Mucosa of descending colon (tissue), 3 donors: ENCODE data around the gene RGS7BP. TPM values are rescaled to one million over a fixed set of nuclear protein-coding genes. Genes with fewer than 3 reads are reported as not detected.

ENCODE experiments used
- ATAC-seq: fragments of 200-7000 bp; cut with Tn5 transposase; one replicate; pipeline ENCODE4 v1.9.1; 2020; ENCODE audit warnings: mild to moderate bottlenecking, moderate library complexity
- DNase-seq, 3 donors: peaks; one replicate each; pipeline ENCODE4 v3.0.0-alpha.2; 2020
- H3K36me3 ChIP-seq: fragments of 200-600 bp; one replicate; pipeline ENCODE4 v1.8.0; 2021; ENCODE audit warnings: low read depth, mild to moderate bottlenecking
- H3K4me1 ChIP-seq: fragments of 200-600 bp; one replicate; pipeline ENCODE4 v1.8.0; 2021; ENCODE audit warnings: low read depth, mild to moderate bottlenecking
- H3K4me3 ChIP-seq: fragments of 200-600 bp; one replicate; pipeline ENCODE4 v1.8.0; 2021; ENCODE audit warnings: mild to moderate bottlenecking
- H3K9me3 ChIP-seq: fragments of 200-600 bp; one replicate; pipeline ENCODE4 v1.8.0; 2021; ENCODE audit warnings: mild to moderate bottlenecking
- CTCF ChIP-seq: fragments of 200-600 bp; IDR thresholded peaks from one replicate; pipeline ENCODE4 v1.8.0; 2022; ENCODE audit warnings: antibody characterized with exemption, mild to moderate bottlenecking
- intact Hi-C, 2 donors: fragments of 100-400 bp; cut with DNase I in 1 of 2; cut with micrococcal nuclease in 1 of 2; formaldehyde crosslinking; loops; one replicate each; pipeline versions ENCODE4 v1.11.0 to v1.11.1; 2022; cut with DNase I, micrococcal nuclease
- total RNA-seq, 3 donors: library from RNA; stranded (reverse); fragmentation: NEBNext Ultra II Directional in 2 of 3; extraction: Animal tissue kit (Norgen Biotek cat#: 25700) in 2 of 3; gene quantifications; one replicate each; pipeline versions ENCODE4 v1.2.1 to v1.2.4, GENCODE V29; 2021 to 2023
- donor health status: DM: no; HTN: no; CAD: no; lungs with moderate emphysema.
- donor health status: DM: no; HTN: no; CAD: no.
- donor health status: DM: no; HTN: yes; CAD: no.

The RGS7BP gene
- total RNA-seq, 3 donors from 2014 or later = 0.38 to 1.6 (median 0.63) TPM

GRCh38 chr5:64632251-64632650 lies 126.4 kb downstream of the RGS7BP start:
- ATAC-seq (no peak), DNase-seq (no peak)
- no peak overlapping the region for H3K4me3 ChIP-seq
- no peaks in the 10 kb centered on the region for H3K36me3 ChIP-seq
- H3K4me1 ChIP-seq = no peaks in the 10 kb centered on the region
- no peaks in the 10 kb centered on the region for H3K9me3 ChIP-seq
- TF ChIP-seq CTCF = no peak
- intact Hi-C loops = loop anchor here in 1 of 2 donors (10.0 kb wide), 1 partner anchor 853 kb away; the partner anchor contains the start of gene ADAMTS6

DNA sequence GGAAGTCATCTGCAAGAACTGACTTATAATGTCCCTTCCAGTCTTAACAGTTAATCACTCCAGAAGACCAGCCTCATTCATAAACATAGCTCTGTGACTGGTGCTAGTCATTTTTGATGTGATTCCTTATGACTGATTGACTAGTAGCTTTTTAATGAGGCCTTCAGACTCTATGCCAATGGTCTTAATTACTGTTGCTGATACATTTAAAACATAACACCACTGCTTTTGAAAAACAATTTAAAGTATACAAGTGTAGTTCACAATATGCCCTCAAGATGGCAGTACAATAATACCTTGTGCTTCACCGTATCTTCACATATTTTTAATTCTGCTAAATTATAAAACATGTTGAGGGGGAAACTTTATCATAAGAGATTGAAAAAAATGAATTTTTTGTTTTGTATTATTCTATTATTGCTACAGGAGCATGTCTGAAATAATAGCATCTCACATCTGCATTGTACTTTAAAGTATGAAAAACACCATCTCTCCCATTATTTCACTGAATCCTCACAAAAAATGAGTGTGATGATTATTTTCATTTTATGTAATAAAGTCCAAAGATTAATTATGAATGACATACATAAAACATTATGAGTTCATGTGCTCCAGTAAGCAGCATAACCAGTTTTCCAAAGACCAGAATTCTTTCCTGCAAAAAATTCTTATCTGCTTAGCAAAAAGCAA lies 129.3 kb downstream of the RGS7BP start:
- ATAC-seq = peak; percentile 46
- DNase-seq = no peak
- TF ChIP-seq CTCF = peak; percentile 46
- Histone ChIP-seq H3K9me3 (no peaks in the 10 kb centered on the region), H3K4me3 (no peak overlapping the region), H3K4me1 (no peaks in the 10 kb centered on the region), H3K36me3 (no peaks in the 10 kb centered on the region)
- intact Hi-C loops = loop anchor here (2.0 to 10.0 kb wide), 3 partner anchors 147 to 850 kb away; partner anchors contain the start of gene ADAMTS6 (in 1 of the 2)

GRCh38 chr5:64637144-64637543 lies 131.3 kb downstream of the RGS7BP start:
- no peaks in the 10 kb centered on the region for H3K9me3 ChIP-seq
- intact Hi-C loops = loop anchor here in 1 of 2 donors (5.0 to 10.0 kb wide), 2 partner anchors 145 to 848 kb away; partner anchors contain the start of gene ADAMTS6
- no peaks in the 10 kb centered on the region for H3K36me3 ChIP-seq
- H3K4me3 ChIP-seq = no peak overlapping the region
- TF ChIP-seq CTCF = no peak
- DNase-seq = no peak
- no peak for ATAC-seq
- no peaks in the 10 kb centered on the region for H3K4me1 ChIP-seq

DNA sequence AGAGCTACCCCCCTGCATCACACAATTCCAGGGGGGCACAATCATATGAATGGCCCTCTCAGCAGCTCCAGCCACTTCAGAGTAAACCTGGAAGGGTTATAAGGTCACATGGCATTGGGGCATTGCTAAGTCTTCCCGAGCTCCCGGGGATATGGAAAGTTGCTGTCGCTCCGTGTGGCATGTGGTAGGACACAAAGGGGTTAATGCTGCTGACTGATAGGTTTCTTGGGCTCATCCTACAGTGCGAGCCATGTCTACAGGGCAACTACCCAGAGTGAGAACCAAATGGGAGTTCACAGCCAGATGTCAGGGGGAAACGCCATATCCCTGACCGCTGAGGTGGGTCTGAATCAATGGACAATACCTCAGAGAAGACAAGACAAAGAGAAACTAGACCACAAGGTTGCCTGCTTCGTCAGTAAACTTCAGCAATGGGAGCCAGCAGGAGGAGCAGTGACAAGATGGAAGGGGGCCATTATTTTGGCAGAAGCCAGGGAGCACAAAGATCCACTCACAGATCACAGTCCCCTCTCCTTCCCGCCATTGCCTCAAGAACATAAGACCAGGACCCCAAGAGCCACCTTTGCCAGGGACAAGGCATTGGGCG lies 132.1 kb downstream of the RGS7BP start:
- no peak for TF ChIP-seq CTCF
- Histone ChIP-seq H3K36me3 (no peaks in the 10 kb centered on the region), H3K4me1 (no peaks in the 10 kb centered on the region), H3K9me3 (no peaks in the 10 kb centered on the region), H3K4me3 (no peak overlapping the region)
- DNase-seq = no peak
- intact Hi-C loops = loop anchor here in 1 of 2 donors (5.0 to 10.0 kb wide), 2 partner anchors 144 to 847 kb away; partner anchors contain the start of gene ADAMTS6
- ATAC-seq = no peak

DNA sequence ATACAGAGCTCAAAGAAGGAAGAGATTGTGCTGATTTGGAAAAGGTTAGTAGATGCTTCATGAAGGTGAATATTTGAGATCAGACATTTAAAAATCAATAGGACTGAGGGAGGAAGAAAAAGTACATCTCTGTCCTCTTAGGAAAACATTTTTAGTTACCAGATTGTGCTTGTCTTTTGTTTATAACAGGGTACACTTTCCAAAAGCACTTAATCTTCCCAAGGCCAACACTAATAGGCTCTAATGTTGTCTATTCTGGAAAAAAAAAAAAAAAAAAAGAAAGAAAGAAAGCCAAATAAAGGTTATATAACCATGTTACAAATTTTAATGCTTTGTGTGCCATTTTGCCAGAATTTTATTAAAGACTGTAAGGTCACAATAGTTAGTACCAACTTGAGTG lies 139.0 kb downstream of the RGS7BP start:
- DNase-seq (no peak), ATAC-seq (no peak)
- no peaks in the 10 kb centered on the region for H3K36me3 ChIP-seq
- no peaks in the 10 kb centered on the region for H3K4me1 ChIP-seq
- no peak overlapping the region for H3K4me3 ChIP-seq
- H3K9me3 ChIP-seq = no peaks in the 10 kb centered on the region
- TF ChIP-seq CTCF = no peak
- intact Hi-C loops = no loop called here
